Measurements from ENCODE around the gene EED.

Gene EED

GRCh38 chr11:86241956-86242535 lies 2.5 kb upstream of the EED start:
- intact Hi-C loops (cut with DNase I): no loop called here
- DNase-seq: no peak

- DNase-seq: no peak
- intact Hi-C loops (cut with DNase I): no loop called here
Observed at GRCh38 chr11:86243396-86243795, 1.2 kb upstream of the EED start.

DNA sequence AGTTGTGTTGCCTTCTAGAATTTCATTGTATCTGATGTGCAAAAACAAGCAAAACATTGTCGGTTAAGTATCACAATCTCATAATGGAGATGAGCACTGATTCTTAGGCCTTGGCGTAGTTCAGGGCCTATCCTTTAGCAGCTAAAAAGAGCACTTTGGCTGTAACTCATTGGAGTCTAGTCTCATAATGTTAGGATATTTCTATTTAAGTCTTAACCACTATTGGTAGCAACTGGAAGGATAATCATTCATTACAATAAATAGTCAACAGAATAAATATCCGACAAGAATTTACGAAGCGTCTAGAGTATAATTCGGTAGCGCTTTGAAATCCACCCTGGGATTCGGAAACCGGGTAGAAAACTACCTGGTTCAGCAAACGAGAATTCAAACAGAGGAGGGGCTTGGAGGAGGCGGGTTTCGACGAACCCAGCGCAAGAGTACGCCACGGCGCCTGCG lies 461 bp upstream of the EED start:
- peak; percentile 71 to 95 (median 88) for DNase-seq
- intact Hi-C loops (cut with DNase I): loop anchor here (2.0 kb wide), 1 partner anchor 59 kb away; the partner anchor contains the start of gene HIKESHI

DNA sequence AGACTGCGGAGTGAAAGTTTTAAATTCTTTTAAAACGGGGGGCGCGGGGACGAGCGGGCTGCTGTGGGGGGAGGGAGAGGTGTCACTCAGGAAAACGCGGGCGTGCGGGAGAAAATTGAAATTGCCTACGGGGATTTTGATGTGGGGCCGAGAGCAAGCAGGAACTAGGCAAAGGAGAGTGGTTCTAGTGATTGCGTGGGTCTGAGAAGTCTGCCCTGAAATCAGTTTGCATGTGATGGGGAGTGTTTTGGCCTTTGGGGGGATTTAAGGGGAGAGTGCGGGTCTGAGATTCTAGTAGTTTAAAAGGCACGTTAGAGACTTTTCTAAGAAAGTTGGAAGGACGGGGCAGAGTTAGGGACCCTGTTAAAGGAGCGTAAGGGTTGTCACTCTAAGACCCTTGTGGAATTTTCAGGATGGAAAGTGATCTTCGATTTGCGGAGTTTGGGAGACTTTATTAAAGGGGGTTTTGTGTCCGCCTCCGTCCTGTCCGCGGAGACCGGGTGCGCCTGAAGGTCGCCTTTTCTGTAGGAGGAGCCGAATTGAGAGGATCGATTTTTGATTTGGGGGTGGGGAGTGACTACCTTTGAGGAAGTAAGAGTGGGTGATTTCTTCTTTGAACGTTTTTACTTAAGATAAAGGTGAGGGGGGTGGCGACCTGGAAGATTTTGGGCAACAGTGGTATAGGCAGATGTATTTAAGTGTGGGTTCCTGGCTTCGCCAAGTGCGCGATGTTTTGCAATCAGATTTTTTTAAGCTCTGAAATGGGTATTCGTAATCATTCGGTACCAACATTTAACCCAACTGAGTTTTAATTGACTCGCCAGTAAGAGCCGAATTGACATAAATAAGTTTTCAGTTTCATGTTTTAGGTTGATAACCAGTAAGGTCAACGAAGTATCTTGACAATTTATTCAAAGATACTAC lies 1.1 kb downstream of the EED start:
- no peak for DNase-seq
- intact Hi-C loops (cut with DNase I): loop anchor here (2.0 kb wide), 1 partner anchor 57 kb away; the partner anchor contains the start of gene HIKESHI

- DNase-seq: no peak
- intact Hi-C loops (cut with DNase I): no loop called here
Observed at GRCh38 chr11:86246293-86246675, 1.7 kb downstream of the EED start.

GRCh38 chr11:86247608-86248007 lies 3.1 kb downstream of the EED start:
- intact Hi-C loops (cut with DNase I): no loop called here
- DNase-seq: no peak

DNA sequence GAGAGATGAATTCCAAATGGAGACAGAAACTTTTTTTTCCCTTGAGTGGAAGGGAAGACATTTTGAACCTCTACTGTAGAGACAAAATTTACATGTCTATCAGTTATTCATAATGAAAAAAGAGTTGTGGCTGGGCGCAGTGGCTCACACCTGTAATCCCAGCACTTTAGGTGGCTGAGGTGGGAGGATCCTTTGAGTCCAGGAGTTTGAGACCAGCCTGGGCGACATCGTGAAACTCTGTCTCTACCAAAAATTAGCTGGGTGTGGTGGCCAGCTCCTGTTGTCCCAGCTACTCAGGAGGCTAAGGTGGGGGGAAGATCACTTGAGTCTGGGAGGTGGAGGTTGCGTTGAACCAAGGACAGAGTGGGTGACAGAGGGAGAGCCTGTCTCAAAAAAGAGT lies 4.1 kb downstream of the EED start:
- intact Hi-C loops (cut with DNase I): no loop called here
- DNase-seq: no peak

- no peak for DNase-seq
- intact Hi-C loops (cut with DNase I): no loop called here
Observed at GRCh38 chr11:86249307-86250098, 5.0 kb downstream of the EED start.

DNA sequence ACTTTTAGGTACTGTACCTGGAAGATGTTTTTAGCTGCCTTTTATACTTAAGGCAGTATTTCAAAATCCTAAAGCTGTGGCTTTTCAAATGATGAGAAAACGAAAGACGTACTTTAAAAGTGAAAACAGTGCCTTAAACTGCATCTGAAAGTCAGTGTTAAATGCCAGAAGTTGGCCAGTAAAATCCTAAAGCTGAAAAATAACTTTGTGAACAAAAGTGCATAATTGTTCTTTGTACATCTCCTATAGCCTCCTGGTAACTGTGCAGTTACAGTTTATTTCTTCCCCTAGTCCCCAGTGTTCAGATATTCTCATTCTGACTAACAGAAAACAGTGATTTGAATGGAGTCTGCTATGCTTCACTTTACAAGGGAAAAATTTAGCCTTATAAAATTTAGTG lies 6.8 kb downstream of the EED start:
- DNase-seq: no peak
- intact Hi-C loops (cut with DNase I): no loop called here

DNA sequence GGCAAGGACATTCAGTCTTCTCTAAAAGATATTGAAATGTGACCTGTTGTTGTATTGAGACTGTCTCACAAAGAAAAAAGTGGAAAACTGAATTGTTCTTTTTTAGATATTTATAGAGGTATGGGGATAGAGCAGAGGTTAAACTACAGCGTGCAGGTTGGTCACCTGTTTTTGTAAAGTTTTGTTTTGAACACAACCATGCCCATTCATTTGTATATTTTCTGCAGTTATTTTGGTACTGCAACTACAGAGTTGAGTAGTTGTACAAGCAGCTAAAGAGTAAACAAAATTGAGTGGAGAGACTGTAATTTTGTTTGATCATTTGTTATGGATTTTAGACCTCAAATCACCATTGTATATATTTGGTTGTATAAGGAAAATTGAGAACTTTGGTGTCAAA lies 11.3 kb downstream of the EED start:
- intact Hi-C loops (cut with DNase I): no loop called here
- DNase-seq: no peak

DNA sequence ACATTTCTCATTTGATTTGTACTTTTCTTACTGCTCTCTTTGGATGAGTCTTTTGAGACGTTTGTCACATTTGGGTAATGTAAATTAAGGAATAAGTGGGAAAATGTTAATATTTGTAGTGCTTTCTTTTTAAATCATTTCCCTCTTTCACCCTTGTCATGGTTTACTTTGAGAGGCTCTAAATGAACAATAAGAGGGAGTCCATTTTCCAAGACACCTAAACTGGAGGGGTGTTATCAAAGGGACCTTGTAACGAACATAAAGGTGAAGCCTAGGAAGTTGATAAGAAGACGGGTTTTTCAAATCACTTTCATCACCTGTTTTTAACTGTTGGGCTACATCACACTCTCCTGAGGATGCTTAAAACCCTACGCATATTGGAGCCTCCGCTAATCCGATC lies 12.1 kb downstream of the EED start:
- intact Hi-C loops (cut with DNase I): no loop called here
- DNase-seq: no peak

DNA sequence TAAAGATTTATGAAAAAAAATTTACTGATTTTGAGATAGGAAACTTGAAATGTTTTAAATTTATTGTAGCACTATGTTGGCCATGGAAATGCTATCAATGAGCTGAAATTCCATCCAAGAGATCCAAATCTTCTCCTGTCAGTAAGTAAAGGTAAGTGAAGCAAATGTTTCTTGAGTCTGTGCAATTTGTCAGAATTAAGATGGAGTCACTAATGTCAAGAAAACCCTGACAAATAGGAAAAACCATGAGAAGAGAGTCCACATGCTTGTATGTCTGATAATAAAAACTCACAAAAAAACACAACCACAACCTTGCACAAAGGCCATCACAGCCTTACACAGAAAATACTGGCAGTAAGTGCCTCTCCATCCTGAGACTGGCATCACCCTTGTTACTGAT lies 12.9 kb downstream of the EED start:
- no peak for DNase-seq
- intact Hi-C loops (cut with DNase I): no loop called here

DNA sequence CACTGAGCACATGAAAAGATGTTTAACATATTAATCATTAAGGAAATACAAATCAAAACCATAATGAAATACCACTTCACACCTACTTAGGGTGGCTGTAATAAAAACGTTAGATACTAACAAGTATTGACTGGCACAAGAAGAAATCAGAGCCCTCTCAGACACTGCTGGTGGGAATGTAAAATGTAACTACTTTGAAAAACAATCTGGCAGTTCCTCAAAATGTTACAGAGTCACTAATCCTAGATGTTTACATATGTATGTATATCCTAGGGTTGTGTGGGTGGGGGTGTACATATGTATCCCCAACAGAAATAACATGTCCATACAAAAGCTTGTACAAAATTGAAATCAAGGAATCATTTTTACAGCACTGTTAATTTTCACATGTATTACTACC lies 15.2 kb downstream of the EED start:
- intact Hi-C loops (cut with DNase I): no loop called here
- DNase-seq: no peak

- intact Hi-C loops (cut with DNase I): no loop called here
- no peak for DNase-seq
Observed at GRCh38 chr11:86261328-86261727, 16.8 kb downstream of the EED start.

DNA sequence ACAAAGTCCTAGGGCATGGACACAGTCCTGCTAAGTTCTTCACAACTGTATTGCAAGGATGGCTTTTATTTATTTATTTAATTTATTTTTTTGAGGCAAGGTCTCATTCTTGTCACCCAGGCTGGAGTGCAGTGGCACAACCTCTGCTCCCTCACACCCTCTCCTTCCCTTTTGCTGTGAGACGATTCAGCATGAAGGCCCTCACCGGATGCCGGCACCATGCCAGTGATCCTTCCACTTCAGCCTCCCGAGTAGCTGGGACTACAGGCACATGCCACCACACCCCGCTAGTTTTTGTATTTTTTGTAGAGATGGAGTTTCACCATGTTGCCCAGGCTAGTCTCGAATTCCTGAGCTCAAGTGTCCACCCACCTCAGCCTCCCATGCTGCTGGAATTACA lies 17.8 kb downstream of the EED start:
- intact Hi-C loops (cut with DNase I): no loop called here
- no peak for DNase-seq

DNA sequence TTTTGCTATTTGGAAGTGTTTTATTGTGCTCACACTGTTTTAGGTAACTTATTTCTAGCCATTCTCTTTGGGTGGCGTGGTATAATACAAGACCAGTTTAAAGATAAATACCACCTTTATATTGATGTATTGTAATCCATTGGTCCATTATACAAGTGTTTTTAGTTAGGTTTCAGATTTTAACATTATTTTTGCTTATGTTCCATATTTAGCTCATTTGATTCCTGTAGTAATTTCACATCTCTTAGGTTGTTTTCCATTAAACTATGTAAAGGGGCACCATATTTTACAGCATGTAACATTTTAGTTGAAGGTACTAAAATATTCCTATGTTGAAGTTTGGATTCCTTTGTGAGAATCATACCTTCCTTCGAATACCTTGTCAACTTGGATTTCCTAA lies 20.1 kb downstream of the EED start:
- no peak for DNase-seq
- intact Hi-C loops (cut with DNase I): no loop called here

- intact Hi-C loops (cut with DNase I): no loop called here
- no peak for DNase-seq
Observed at GRCh38 chr11:86265194-86265593, 20.6 kb downstream of the EED start.

GRCh38 chr11:86269645-86270044 lies 25.1 kb downstream of the EED start:
- intact Hi-C loops (cut with DNase I): no loop called here
- no peak for DNase-seq

DNA sequence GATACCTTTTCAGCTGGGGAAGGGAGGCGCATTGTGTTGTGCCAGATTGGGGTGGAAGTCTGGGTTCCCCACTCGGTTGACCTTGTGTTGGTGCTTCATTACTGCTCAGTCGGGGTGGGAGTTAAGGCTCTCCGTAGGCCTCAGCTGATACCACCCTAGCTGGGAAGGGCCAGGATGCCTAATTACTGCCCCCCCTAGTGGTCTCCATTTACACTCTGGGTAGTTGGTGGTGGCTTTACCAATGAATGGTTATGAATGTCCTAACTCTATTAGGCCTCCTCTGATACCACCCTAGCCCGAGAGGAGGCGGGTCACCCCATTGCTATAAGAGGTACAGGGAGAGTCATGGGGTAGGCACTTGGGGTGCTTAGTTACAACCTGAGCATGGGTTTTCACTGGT lies 29.9 kb downstream of the EED start:
- intact Hi-C loops (cut with DNase I): no loop called here

DNA sequence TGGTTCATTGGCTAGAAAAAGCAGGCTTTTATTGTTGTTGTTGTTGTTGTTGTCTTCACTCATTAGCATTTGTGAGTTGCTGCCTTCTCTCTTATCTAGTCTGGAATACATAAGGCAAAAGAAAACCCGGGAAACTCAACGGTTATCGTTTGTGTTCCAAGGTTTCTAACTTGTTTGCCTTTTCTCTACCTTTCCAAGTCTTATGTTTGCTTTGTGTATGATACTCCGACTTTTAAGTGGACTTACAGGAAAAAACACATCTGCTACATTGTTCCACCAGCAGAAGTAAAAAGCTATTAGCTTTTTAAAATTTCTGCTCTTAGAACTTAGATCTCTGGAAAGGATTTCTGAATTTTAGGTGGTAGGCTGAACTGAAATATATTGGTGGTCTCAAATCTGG lies 30.4 kb downstream of the EED start:
- intact Hi-C loops (cut with DNase I): no loop called here
- DNase-seq: no peak

More for the DNA sequence above, 29.9 kb downstream of the EED start:
- DNase-seq: no peak
